Neural cell (in vitro differentiated cells): Measurements from ENCODE around the gene PTPRD.

Source experiments
- CTCF ChIP-seq: fragments of 450-650 bp; IDR thresholded peaks from 2 replicates; pipeline ENCODE4 v1.5.1; 2014; ENCODE audit warnings: antibody characterized with exemption, mild to moderate bottlenecking, moderate library complexity; ENCODE audit not compliant: poor library complexity, severe bottlenecking
- EP300 ChIP-seq: fragments of 450-650 bp; conservative IDR thresholded peaks from 2 replicates; pipeline ENCODE4 v1.6.1; 2014; ENCODE audit warnings: antibody characterized with exemption, mild to moderate bottlenecking, moderate library complexity; ENCODE audit not compliant: poor library complexity, severe bottlenecking
- EZH2 ChIP-seq: fragments of 200-600, 300-800 bp; shearing (Covaris generic), sonication (generic); IDR thresholded peaks from 2 replicates; pipeline ENCODE4 v1.6.1; 2014; ENCODE audit warnings: antibody characterized with exemption, low read length, borderline replicate concordance, mild to moderate bottlenecking; ENCODE audit not compliant: insufficient read depth, poor library complexity, severe bottlenecking
- POLR2AphosphoS5 ChIP-seq: IDR thresholded peaks from 2 replicates; pipeline ENCODE4 v1.6.1; 2012
- RAD21 ChIP-seq: fragments of 450-650 bp; conservative IDR thresholded peaks from 2 replicates; pipeline ENCODE4 v1.6.1; 2014; ENCODE audit warnings: antibody characterized with exemption, mild to moderate bottlenecking, moderate library complexity
- TAF1 ChIP-seq: IDR thresholded peaks from 2 replicates; pipeline ENCODE4 v1.6.1; 2012; ENCODE audit warnings: low read depth

- no peak for TF ChIP-seq POLR2AphosphoS5
- TF ChIP-seq EZH2, result no peak
- no peak for TF ChIP-seq RAD21
- TF ChIP-seq CTCF, result no peak
- TF ChIP-seq EP300, result no peak
- no peak for TF ChIP-seq TAF1
These were observed 1848.8 kb downstream of the PTPRD start for GRCh38 chr9:8764051-8764450.
